ENCODE data around the gene DUOXA1.
"Not testable (repeated sequence)": the region's sequence is repeated elsewhere in the genome, so short reads cannot be mapped to it uniquely, and the experiment has no call there.

DUOXA1 gene

DNA sequence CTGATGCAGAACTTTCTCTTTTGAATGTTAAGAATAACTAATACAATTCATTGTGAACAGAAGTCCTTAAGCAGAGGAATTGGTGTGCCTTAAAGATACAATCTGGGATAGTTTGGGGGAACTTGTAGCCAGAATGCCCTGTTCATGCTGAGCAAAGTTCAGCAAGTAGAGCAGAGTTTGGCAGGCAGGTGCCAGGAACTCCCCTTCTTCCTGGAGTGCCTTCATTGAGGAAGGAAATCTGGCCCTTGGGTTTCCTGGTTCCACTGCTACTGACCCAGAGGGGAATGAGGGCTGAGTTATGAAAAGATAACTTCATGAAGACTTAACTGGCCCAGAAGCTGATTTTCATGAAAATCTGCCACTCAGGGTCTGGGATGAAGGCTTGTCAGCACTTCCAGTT lies 56.1 kb downstream of the DUOXA1 start:
- not testable (repeated sequence) for H3K36me3 ChIP-seq; DNase-seq; H3K4me3 ChIP-seq (ENCODE audit: low read depth, low read length); H3K27me3 ChIP-seq; H3K9me3 ChIP-seq; H3K4me1 ChIP-seq

DNA sequence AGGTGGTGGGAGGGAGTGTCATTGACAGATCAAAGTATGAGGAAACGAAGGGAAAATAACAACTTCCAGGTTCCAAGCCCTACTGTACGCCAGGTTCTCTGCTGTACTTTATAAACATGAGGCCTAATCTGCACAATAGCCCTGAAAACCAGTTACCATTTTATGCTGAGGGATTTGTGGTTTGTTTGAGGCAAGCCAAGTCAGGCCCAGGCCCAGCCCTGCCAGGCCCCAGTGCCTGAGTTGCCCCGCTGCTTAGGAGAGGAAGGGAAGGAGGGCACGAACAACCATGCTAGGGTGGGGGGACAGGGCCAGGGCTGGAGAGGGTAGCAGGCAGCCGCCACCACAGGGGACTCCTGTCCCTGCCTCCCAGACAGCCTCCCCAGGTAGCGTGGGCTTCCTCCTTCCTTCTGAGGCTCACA lies 59.7 kb downstream of the DUOXA1 start:
- not testable (repeated sequence) for H3K9me3 ChIP-seq; DNase-seq; H3K4me1 ChIP-seq; H3K27me3 ChIP-seq; H3K4me3 ChIP-seq (ENCODE audit: low read depth, low read length)
- H3K36me3 ChIP-seq = peaks cover 15% of the 10 kb centered on the region
